Bronchial epithelial cell (primary cell): Measurements from ENCODE around the gene IQSEC3. TPM values are rescaled to one million over a fixed set of nuclear protein-coding genes. Genes with fewer than 3 reads are reported as not detected.

Experiments used
- DNase-seq: peaks from one replicate; pipeline ENCODE4 v3.0.0-alpha.2; 2010; ENCODE audit warnings: low read depth
- FAIRE-seq: peaks from 2 replicates; lab custom pipeline; 2011; peaks lifted over from hg19 to GRCh38; lab: Jason Lieb, UNC
- H3K27me3 ChIP-seq: 2 replicates; pipeline ENCODE4 v1.5.1; 2011; ENCODE audit warnings: low read length; ENCODE audit not compliant: control insufficient read depth, insufficient read depth
- H3K36me3 ChIP-seq: 2 replicates; pipeline ENCODE4 v1.5.1; 2011; ENCODE audit warnings: low read length; ENCODE audit not compliant: control insufficient read depth, insufficient read depth
- H3K4me3 ChIP-seq: 2 replicates; pipeline ENCODE4 v1.5.1; 2011; ENCODE audit warnings: mild to moderate bottlenecking, low read depth, low read length, control low read depth
- total RNA-seq: library from RNA; depleted of rRNA; stranded (reverse); fragments of >200 nt; gene quantifications from 2 replicates; pipeline ENCODE4 v1.2.1, GENCODE V29; 2014
- TF ChIP-seq, protein P1 (sequence below): IDR thresholded peaks from 2 replicates; pipeline ENCODE4 v1.5.1; 2011; ENCODE audit warnings: mild to moderate bottlenecking, moderate library complexity, low read length, control low read depth, inconsistent platforms; ENCODE audit not compliant: insufficient read depth, severe bottlenecking

IQSEC3 gene
- total RNA-seq, 1 donor from 2014 or later, result not detected

DNA sequence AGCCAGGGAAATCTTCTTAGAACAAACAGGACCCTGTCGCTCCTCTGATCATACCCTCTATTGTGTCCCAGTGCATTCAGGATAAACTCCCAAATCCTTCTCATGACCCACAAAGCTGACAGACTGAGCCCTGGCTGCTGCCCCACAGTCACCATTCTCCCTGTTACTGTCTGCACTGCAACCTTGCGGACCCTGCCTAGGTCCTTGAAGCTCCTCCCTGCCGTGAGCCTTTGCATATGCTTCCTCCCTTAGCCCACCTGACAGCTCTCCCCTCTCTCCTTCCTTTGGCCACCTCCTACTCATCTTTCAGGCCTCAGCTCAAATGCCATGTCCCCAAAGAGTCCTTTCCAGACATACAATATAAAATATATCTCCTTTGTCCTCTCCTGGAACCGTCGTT, 85.0 kb downstream of the IQSEC3 start:
- H3K4me3 ChIP-seq, result no peak overlapping the region
- no peaks in the 10 kb centered on the region for H3K36me3 ChIP-seq
- no peak for DNase-seq
- FAIRE-seq, result no peak
- TF ChIP-seq, protein P1, sequence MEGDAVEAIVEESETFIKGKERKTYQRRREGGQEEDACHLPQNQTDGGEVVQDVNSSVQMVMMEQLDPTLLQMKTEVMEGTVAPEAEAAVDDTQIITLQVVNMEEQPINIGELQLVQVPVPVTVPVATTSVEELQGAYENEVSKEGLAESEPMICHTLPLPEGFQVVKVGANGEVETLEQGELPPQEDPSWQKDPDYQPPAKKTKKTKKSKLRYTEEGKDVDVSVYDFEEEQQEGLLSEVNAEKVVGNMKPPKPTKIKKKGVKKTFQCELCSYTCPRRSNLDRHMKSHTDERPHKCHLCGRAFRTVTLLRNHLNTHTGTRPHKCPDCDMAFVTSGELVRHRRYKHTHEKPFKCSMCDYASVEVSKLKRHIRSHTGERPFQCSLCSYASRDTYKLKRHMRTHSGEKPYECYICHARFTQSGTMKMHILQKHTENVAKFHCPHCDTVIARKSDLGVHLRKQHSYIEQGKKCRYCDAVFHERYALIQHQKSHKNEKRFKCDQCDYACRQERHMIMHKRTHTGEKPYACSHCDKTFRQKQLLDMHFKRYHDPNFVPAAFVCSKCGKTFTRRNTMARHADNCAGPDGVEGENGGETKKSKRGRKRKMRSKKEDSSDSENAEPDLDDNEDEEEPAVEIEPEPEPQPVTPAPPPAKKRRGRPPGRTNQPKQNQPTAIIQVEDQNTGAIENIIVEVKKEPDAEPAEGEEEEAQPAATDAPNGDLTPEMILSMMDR, result no peak
- peaks cover 3% of the 10 kb centered on the region for H3K27me3 ChIP-seq

DNA sequence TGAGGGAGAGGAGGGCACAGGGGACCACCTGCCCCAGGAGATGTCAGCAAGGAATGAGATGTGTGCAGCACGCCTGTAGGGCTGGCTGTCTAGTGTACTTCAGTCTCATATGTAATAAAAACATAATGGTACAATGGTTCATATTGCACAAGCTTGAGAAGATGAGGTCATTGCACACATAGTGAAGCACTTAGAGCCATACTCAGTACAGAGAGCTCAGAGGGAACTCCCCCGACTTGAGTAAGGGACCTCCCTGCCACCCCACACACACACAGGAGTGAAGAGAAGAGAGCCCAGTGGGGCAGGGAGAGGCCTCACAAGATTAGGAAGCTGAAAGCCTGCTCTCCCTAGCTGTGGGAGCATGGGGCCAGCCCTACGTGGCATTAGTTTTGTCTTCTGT, 85.9 kb downstream of the IQSEC3 start:
- peaks cover 3% of the 10 kb centered on the region for H3K27me3 ChIP-seq
- DNase-seq, result peak; percentile 41

DNA sequence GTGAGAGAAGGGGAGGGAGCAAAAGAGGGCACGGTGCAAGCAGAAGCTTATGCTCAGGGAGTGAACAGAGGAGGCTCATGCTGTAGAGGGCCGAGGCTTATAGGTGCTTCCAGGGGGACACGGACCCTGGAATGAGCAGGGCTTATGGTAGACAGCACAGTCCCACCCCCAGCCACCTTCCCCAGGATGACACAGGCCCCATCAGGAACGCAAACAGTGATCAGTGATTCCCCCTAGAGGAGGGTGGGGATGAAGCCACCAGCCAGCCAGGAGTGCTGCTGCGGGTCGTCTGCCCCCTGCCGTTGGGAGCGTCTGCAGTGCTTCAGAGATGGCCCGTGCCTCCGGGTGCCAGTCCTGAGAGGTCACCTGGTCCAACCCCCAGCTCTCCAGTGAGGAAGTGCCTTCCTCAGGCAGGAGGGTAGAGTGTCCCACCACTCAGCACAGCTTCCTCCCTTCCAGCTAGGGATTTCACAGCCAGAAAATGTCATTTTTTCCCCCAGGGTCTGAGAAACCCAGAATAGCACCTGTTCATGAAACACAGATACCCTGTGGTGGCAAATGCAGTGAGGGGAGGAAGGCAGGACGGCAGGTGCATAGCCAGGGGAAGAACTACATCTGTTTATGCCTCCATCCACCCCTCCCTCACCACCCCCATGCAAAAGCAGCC, 86.6 kb downstream of the IQSEC3 start:
- TF ChIP-seq, protein P1, result peak; percentile 80
- peak; percentile 48 for DNase-seq
- H3K36me3 ChIP-seq, result no peaks in the 10 kb centered on the region
- no peak overlapping the region for H3K4me3 ChIP-seq
- H3K27me3 ChIP-seq, result peaks cover 3% of the 10 kb centered on the region
- FAIRE-seq, result no peak

More for the DNA sequence above, 85.9 kb downstream of the IQSEC3 start:
- no peak for FAIRE-seq
- TF ChIP-seq, protein P1, result no peak
- H3K36me3 ChIP-seq, result no peaks in the 10 kb centered on the region
- no peak overlapping the region for H3K4me3 ChIP-seq

DNA sequence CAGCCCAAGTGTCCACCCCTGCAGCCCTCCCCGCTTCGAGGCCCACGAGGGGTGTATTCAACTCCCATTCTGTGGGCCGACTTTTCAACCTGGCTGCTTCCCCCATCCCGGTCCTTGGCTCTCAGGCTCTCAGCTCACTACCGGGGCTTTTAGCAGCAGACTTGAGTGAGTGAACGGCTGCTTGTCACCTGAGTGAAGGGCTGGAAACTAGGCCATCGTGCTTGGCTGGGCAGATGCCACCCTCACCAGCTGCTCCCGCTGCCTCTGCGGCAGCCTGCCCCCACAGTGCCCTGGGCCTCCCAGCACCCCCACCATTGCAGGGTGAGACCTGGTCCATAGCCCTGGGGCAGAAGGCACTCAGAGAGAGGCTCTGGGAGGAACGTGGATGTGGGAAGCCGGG, 87.5 kb downstream of the IQSEC3 start:
- peaks cover 3% of the 10 kb centered on the region for H3K27me3 ChIP-seq
- no peak for FAIRE-seq
- TF ChIP-seq, protein P1, result no peak
- H3K4me3 ChIP-seq, result no peak overlapping the region
- DNase-seq, result no peak
- no peaks in the 10 kb centered on the region for H3K36me3 ChIP-seq

DNA sequence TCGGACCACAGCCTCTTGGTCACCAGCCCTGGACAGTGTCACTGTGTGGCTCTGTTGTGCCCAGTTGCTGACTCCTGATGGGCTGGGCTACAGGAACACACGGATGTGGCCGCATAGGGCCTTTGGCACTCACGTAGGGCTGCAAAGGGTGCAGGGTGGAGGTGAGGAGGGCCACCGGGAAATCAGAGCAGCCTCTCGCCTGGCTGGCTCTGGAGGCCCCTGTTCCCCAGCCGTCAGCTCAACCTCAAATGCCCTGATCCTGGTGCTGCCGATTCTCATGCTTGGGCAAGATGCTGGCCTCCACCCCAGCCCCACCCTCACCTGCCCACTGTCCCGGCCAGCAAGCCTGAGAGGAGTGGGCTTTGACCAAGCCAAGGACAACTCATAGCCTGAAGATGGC, 88.4 kb downstream of the IQSEC3 start:
- TF ChIP-seq, protein P1, result no peak
- no peaks in the 10 kb centered on the region for H3K36me3 ChIP-seq
- no peak overlapping the region for H3K4me3 ChIP-seq
- FAIRE-seq, result no peak
- peaks cover 3% of the 10 kb centered on the region for H3K27me3 ChIP-seq
- no peak for DNase-seq

DNA sequence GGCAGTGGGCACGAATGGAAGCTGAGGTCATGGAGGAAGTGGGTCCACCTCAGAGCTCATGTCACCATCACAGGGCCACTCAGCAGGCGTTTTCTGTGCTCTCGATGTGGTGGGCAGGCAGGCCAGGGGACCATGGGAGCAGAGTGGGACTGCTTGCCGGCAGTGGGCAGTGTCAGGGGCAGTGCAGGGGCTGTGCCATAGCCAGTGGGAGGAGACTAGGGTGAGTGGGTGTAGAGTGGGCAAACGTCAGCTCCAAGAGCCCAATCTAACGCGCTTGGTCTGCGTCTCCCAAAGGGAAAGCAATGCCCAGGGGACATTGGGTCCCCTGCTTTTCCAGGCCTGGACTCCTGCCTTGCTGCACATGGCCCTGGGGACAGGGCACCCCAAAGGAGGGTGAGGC, 89.1 kb downstream of the IQSEC3 start:
- Histone ChIP-seq H3K27me3 (peaks cover 3% of the 10 kb centered on the region), H3K4me3 (no peak overlapping the region)
- TF ChIP-seq, protein P1, result no peak

More for the DNA sequence above, 89.1 kb downstream of the IQSEC3 start:
- DNase-seq (no peak), FAIRE-seq (no peak)
- H3K36me3 ChIP-seq, result no peaks in the 10 kb centered on the region
